Rectal smooth muscle tissue (tissue), 1 donor: ENCODE measurements around the gene ACIN1.
A peak's percentile ranks its signal among the peaks of the same experiment; 100 is the strongest.

Source experiments
- H3K27ac ChIP-seq: one replicate; pipeline ENCODE4 v1.7.0; 2013; ENCODE audit warnings: low read depth, low read length, inconsistent platforms
- H3K27me3 ChIP-seq: one replicate; pipeline ENCODE4 v1.7.0; 2013; ENCODE audit warnings: low read length; ENCODE audit not compliant: control insufficient read depth, insufficient read depth
- H3K36me3 ChIP-seq: one replicate; pipeline ENCODE4 v1.7.0; 2013; ENCODE audit warnings: low read length; ENCODE audit not compliant: control insufficient read depth, insufficient read depth
- H3K4me1 ChIP-seq: one replicate; pipeline ENCODE4 v1.7.0; 2013; ENCODE audit warnings: low read length; ENCODE audit not compliant: control insufficient read depth, insufficient read depth
- H3K4me3 ChIP-seq: one replicate; pipeline ENCODE4 v1.7.0; 2013; ENCODE audit warnings: low read length
- H3K9ac ChIP-seq: one replicate; pipeline ENCODE4 v1.7.0; 2013; ENCODE audit warnings: low read length

Gene ACIN1

GRCh38 chr14:23097786-23098185 lies 2.9 kb upstream of the ACIN1 start:
- H3K4me1 ChIP-seq: peaks cover 22% of the 10 kb centered on the region
- no peak overlapping the region for H3K9ac ChIP-seq
- no peaks in the 10 kb centered on the region for H3K27me3 ChIP-seq
- H3K4me3 ChIP-seq: no peak overlapping the region
- peaks cover 11% of the 10 kb centered on the region for H3K36me3 ChIP-seq
- H3K27ac ChIP-seq: no peak overlapping the region

GRCh38 chr14:23095196-23096108 lies 516 bp upstream of the ACIN1 start, which contains the start of gene C14orf119:
C14orf119 (plus strand) TSS chr14:23095505; CDS start chr14:23097659, 2,154 bp downstream.
- Histone ChIP-seq H3K9ac (peak within 1 kb of the TSS; percentile 97), H3K27ac (peak within 1 kb of the TSS; percentile 100), H3K4me1 (peaks cover 22% of the 10 kb centered on the region), H3K4me3 (peak within 1 kb of the TSS; percentile 100), H3K36me3 (peaks cover 18% of the 10 kb centered on the region), H3K27me3 (no peaks in the 10 kb centered on the region)

- no peaks in the 10 kb centered on the region for H3K27me3 ChIP-seq
- peaks cover 28% of the 10 kb centered on the region for H3K36me3 ChIP-seq
- H3K4me3 ChIP-seq: peak overlapping the region; percentile 100
- peak overlapping the region; percentile 97 for H3K9ac ChIP-seq
- peaks cover 22% of the 10 kb centered on the region for H3K4me1 ChIP-seq
- peak overlapping the region; percentile 100 for H3K27ac ChIP-seq
These were observed 808 bp downstream of the ACIN1 start for GRCh38 chr14:23093991-23094665.

GRCh38 chr14:23093526-23093925 lies 1.4 kb downstream of the ACIN1 start:
- Histone ChIP-seq H3K27me3 (no peaks in the 10 kb centered on the region), H3K4me3 (peak overlapping the region; percentile 100), H3K9ac (no peak overlapping the region), H3K27ac (no peak overlapping the region), H3K36me3 (peaks cover 27% of the 10 kb centered on the region), H3K4me1 (peaks cover 22% of the 10 kb centered on the region)

- Histone ChIP-seq H3K9ac (no peak overlapping the region), H3K27ac (no peak overlapping the region), H3K4me3 (no peak overlapping the region), H3K4me1 (peaks cover 22% of the 10 kb centered on the region), H3K27me3 (no peaks in the 10 kb centered on the region), H3K36me3 (peaks cover 26% of the 10 kb centered on the region)
These were observed 1.8 kb downstream of the ACIN1 start for GRCh38 chr14:23093104-23093503.

DNA sequence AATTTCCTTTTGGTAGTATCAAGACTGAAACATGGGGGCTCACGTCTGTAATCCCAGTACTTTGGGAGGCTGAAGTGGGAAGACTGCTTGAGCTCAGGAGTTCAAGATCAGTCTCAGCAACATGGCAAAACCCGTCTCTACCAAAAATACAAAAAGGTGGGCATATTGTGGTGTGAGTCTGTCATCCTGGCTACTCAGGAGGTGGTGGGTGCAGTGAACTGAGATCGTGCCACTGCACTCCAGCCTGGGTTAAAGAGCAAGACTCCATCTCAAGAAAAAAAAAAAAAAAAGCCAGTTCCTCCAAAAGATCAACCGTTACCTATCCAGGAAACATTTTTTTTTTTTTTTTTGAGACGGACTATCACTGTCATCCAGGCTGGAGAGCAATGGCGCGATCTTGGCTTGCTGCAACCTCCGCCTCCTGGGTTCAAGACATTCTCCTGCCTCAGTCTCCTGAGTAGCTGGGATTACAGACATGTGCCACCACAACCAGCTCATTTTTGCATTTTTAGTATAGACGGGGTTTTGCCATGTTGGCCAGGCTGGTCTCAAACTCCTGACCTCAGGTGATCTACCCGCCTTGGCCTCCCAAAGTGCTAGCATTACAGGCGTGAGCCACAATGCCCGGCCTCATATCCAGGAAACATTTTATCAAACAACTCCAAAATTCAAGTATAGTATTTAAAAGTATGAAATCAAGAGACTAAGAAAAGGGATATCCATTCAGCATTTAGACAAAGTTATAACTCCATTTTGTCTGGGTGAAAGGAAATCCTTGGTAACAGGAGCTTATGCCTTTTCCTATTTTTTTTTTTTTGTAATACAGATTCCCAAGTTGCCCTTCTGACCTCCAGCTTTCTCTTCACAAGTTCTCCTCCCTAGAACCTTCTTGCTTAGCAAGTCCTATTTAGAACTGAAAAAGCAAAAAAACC lies 3.4 kb downstream of the ACIN1 start:
- no peak overlapping the region for H3K4me3 ChIP-seq
- H3K36me3 ChIP-seq: peaks cover 30% of the 10 kb centered on the region
- H3K27me3 ChIP-seq: no peaks in the 10 kb centered on the region
- H3K9ac ChIP-seq: no peak overlapping the region
- peaks cover 13% of the 10 kb centered on the region for H3K4me1 ChIP-seq
- H3K27ac ChIP-seq: no peak overlapping the region

DNA sequence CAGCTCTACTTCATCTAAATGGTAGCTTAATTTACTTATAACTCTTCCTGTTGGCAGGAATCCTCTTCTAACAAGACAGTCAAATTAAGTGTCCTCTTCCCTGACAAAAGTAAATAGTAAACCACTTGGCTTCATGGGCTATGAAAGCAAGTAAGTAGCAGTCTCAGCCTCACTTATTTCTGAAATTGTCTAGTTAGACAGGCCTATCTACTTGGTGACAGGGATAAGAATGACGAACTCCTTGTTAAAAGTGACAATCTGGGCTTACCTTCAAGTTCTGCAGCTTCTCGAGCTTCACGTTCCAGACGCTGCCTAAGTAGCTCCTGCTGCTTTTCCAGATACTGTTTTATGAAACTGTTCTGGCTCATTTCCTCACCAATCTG lies 4.7 kb downstream of the ACIN1 start:
- Histone ChIP-seq H3K27ac (no peak overlapping the region), H3K4me1 (peaks cover 12% of the 10 kb centered on the region), H3K36me3 (peaks cover 37% of the 10 kb centered on the region)

GRCh38 chr14:23089498-23090253 lies 5.3 kb downstream of the ACIN1 start:
- Histone ChIP-seq H3K27me3 (no peaks in the 10 kb centered on the region), H3K4me3 (no peak overlapping the region), H3K27ac (no peak overlapping the region), H3K9ac (no peak overlapping the region), H3K4me1 (peaks cover 12% of the 10 kb centered on the region), H3K36me3 (peaks cover 37% of the 10 kb centered on the region)

More for the DNA sequence above, 4.7 kb downstream of the ACIN1 start:
- no peak overlapping the region for H3K4me3 ChIP-seq
- H3K27me3 ChIP-seq: no peaks in the 10 kb centered on the region
- H3K9ac ChIP-seq: no peak overlapping the region

DNA sequence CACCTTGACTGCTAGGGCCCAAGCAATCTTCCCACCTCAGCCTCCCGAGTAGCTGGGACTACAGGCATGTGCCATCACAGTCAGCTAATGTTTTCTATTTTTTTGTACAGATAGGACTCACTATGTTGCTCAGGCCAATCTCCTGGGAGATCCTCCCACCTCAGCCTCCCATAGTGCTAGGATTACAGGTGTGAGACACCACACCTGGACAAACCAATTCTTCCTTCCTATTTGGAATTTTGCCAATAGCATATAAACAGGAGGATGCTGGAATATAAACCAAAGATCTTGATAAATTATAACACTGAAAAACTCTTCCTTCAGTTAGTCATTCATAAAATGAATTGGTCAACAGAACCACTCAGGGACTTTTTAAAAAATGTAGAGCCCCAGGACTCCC lies 8.4 kb downstream of the ACIN1 start:
- H3K27me3 ChIP-seq: no peaks in the 10 kb centered on the region
- no peak overlapping the region for H3K9ac ChIP-seq
- no peak overlapping the region for H3K4me3 ChIP-seq
- H3K27ac ChIP-seq: no peak overlapping the region
- H3K4me1 ChIP-seq: no peaks in the 10 kb centered on the region
- H3K36me3 ChIP-seq: peaks cover 35% of the 10 kb centered on the region

DNA sequence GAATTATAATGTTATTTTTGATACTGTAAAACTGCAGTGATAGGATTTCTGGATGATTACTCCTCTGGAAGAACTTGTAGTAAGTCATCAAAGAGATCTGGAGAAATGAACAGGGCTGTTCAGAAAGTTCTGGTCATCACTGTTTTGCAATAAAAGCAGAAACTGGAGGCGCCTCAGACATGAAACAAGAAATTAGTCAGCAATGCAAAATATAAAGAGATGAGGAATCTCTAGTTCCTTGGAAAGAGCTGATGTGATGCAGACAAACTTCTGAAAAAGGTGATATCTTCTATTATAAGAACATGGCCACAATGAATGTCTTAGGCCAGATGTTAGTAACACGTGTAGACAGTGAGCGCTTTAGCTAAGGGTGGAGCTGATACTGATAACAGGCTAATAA lies 9.5 kb downstream of the ACIN1 start:
- Histone ChIP-seq H3K4me3 (no peak overlapping the region), H3K27me3 (no peaks in the 10 kb centered on the region), H3K4me1 (no peaks in the 10 kb centered on the region), H3K36me3 (peaks cover 39% of the 10 kb centered on the region), H3K9ac (no peak overlapping the region), H3K27ac (no peak overlapping the region)

- Histone ChIP-seq H3K9ac (no peak overlapping the region), H3K4me1 (no peaks in the 10 kb centered on the region), H3K4me3 (no peak overlapping the region), H3K27me3 (no peaks in the 10 kb centered on the region), H3K27ac (no peak overlapping the region), H3K36me3 (peaks cover 47% of the 10 kb centered on the region)
These were observed 14.5 kb downstream of the ACIN1 start for GRCh38 chr14:23080474-23080873.
